ENCODE results near the gene SUSD4.

SUSD4 gene

DNA sequence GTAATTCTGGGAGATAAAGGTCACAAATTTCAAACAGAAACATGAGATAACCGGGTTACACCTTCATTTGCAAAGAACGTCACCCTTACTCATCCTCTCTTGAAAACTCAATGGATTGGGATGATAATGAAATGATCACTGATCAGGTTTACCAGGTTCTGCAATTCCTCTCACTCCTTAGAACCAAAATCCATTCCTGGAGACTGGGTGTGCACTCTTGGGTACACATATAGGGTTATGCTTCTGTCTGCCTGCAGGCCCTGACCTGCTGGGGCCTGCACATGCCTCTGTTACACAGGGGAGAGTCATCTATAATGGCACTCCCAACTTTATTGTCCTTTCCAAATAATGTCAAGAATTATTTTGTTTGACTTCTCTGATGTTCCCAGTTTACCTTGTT is 8.3 kb downstream of the SUSD4 start:
- no peak for DNase-seq (ENCODE audit: low read depth)

DNA sequence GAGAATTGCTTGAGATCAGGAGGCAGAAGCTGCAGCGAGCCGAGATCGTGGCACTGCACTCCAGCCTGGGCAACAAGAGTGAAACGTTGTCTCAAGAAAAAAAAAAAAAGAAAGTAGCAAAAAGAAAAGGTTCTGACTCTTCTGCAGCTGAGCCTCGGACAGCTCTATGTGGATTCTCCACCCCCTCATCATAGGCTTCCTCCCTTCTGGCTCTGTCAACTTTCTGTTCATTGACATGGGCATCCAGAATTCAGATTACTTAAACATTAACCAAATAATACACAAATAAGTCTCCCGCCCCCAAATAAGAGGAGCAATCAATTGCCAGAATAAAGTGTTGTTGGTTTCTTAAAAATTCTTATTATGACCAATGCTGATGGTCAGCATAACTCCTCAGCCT is 10.0 kb downstream of the SUSD4 start:
- DNase-seq (ENCODE audit: low read depth), result no peak

DNA sequence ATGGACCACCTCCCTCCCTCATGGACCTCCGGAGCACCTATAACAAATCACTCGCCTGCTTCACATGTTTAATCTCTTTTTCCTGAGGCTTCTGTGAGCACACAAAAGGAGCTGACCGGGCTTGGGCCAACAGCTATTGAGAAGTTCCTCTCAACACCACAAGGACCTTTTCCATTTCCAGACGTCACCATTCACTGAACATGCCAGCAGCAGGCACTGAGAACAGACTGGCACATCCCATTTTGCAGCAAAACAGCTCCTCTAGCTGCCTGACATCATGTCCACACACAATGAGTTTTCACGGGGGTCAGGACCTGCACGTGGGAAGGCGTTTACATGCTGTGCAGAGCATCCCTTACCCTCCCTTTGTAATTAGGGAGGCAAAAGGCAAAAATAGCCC is 11.0 kb downstream of the SUSD4 start:
- no peak for DNase-seq (ENCODE audit: low read depth)

DNA sequence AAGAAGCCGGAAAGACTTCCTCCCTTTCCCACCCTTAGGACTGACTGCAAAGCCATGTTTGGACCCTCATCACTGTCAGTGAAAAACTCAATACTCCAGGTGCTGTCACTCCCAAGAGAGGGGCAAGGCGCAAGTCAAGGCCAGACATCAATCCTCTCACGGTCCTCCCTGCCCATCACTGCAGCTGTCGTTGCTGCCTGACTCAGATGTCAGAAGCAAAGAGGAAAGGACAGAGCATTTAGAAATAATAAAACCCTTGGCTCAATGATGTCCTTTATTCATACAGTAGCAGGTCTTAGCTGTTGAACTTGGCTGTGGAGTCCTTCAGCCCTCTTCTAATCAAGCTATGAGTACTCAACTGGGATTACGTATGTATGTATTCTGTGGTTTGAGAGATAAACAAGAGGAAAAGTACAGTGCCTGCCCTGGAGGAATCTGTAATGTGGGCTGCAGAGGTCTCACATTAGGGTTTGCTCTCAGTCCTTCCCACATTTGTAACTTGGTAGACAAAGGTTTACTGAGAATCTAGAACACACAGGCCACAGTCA is 13.5 kb downstream of the SUSD4 start:
- no peak for DNase-seq (ENCODE audit: low read depth)

DNA sequence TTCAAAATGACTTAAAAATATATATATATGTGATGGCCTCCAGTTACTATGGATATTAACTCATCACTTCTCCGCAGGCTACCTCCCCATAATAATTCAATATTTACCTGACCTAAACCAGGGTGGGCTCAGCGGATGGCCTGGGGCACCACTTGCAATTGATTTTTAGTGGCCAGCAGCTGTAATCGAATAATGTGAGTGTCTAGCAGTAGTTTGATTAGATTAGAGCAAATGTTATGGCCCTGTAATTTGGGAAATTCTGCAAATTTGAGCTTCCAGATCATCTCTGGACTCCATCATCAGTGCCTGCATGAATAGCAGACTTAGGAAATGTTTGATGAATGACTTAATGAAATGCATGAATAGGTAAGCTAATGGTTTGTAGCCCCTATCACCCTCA is 14.7 kb downstream of the SUSD4 start:
- DNase-seq (ENCODE audit: low read depth), result no peak

DNA sequence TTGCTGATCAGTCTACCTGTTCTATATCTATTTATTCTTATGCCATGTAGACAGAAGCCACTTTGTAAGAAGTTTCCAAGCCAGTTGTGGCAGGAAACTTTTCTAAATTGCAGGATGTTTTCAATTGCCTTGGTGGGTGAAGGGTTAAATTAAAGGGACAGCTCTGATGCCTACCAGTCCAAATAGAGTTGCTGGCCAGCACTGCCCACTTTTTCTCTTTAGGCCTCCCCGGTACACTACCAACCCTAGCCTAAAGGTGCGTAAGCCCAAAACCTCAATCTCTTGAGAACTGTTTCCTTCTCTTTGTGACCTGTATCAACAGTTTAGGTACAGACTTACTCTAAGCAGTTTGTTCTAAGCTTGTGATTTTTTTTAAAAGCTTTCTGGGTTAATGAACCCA is 15.5 kb downstream of the SUSD4 start:
- no peak for DNase-seq (ENCODE audit: low read depth)

DNA sequence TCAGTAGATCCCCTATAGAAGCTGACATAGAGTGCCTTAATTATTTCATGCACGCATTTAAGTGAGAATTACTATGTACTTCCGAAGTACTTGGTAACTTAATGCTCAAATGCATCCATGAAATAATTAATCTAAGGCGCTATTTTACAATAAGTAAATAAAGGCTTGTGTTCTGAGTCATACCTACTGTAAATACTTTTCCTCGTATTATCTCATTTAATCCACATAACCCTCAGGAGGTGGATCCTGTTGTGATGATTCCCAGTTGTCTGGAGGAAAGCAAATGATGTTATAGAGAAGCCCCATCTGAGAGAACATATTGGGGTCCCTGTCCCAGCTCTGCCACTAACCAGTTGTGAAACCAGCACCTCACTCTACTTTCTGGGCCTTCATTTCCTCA is 16.4 kb downstream of the SUSD4 start:
- no peak for DNase-seq (ENCODE audit: low read depth)

DNA sequence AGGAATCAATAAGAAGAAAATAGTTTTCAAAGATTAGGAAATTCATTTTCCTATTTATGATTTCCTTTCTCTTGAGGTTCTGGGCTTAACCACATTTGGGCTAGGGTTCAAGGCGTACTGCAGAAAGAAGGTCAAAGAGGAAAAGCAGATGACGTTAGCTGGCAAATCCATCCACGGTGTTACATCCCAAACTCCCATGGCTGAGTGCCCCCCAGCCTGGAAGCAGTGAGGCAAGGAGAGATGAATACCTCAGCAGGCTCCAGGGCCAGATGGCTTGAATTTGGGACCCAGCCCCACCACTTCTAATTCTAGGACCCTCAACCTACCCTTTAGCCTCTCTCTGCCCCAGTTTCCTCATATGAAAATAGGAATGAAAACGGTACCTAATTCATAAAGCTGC is 17.7 kb downstream of the SUSD4 start:
- DNase-seq (ENCODE audit: low read depth), result no peak

DNA sequence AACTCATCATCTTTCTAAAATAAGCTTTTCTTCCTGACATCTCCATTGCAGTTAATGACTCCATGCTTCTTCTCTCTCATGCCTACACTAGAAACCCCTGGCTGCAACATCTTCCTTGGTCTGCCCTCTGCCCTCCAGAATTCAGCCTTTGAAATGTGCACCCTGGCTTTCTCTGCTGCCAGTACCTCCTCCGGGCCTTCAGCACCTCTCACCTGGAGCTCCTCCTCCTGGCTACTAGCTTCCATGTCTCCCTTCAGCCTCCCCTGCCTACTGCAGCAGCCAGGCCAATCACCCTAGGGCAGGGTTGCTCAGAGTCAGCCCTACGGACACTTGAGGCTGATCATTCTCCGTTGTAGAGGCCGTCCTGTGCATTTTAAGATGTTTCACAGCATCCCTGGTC is 18.3 kb downstream of the SUSD4 start:
- no peak for DNase-seq (ENCODE audit: low read depth)

DNA sequence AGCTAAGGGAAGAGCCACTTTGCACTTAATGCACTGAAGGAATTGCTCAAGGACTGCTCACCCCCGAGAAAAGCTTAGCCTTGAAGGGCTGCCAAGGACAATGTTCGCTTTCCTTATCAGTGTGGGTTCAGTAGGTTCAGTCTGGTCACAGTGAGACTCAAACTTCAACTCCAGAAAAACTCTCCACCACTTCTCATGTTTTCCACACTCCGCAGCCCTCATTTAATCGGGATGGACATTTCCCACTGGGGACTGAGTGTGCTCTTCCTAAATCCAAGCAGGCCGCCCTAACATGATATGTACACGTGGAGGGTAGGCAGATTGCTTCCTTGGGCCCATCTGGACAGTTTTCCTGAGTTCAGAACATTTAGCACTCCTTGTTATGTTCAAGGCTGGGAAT is 19.5 kb downstream of the SUSD4 start:
- DNase-seq (ENCODE audit: low read depth), result no peak

DNA sequence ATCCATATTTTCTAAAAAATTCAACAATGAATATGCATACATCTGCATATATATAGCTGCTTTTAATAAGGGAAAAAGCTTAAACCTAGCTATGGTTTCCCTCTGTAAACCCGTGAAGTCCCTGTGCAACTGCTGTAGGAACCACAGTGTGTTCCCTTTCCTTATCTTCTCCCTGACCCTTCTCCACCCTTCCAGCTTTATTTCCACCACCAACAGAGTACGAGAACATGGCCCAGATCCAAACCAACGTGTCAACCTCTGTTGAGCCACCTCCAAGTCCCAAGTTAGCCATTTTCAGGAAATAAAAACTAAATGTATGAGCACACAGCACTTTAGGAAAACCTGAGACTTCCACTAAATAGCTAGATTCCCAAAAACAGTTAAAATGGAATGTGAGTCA is 20.3 kb downstream of the SUSD4 start:
- DNase-seq (ENCODE audit: low read depth), result no peak

DNA sequence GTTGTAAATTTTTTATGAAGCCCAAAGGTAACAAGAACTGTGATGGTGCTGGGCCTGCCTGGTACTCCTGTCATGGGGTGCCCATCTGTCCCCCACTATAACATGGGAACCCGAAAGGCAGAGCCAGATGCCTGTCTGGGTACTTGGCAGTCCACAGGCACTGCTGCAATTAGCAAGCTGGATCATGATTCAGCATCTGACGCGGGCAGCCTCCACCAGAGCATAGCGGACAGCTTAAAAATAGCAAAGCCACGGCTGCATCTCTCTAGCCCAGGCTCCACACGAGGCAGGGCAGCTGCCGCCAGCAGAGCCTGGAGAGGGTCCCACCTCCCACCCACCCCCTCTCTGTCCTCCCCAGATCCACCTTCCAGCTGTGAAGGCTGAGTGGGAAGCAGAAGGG is 22.9 kb downstream of the SUSD4 start:
- DNase-seq (ENCODE audit: low read depth), result no peak

DNA sequence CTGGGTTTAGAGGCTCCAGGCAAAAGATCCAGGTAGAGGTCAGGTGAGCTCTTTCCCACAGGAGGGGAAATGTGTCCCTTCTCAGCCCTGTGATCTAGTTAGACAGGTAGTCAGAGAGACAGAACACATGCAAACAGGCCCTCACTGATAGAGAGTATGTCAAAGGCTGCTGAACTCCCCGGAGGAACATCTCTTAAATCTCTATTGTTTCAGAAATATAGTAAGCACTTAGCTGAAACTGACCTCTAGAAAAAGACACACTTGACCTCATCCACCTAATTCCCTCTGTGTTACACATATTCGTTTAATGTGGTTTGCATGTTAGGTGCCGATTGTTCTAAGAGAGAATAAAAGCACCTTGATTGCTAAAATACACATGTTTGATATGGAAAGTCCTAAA is 23.3 kb downstream of the SUSD4 start:
- DNase-seq (ENCODE audit: low read depth), result no peak

DNA sequence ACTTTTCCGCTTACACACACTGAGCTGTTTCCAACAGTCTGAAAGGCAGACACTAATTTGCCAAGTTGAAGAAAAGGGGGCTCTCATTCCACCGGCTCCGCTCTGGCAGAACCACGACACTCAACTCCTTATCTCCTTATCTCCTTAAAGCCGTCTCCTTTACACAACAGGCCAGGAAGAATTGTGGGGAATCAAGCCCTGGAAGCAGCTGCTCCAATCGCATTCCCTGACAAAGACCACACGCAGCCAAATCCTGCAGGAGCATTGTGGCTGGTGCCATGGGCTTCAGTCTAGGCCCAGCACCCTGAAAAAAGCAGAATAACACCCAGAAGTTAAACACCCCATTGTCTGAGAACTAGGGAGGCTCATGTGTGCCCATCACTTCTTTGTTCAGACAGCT is 24.1 kb downstream of the SUSD4 start:
- no peak for DNase-seq (ENCODE audit: low read depth)

DNA sequence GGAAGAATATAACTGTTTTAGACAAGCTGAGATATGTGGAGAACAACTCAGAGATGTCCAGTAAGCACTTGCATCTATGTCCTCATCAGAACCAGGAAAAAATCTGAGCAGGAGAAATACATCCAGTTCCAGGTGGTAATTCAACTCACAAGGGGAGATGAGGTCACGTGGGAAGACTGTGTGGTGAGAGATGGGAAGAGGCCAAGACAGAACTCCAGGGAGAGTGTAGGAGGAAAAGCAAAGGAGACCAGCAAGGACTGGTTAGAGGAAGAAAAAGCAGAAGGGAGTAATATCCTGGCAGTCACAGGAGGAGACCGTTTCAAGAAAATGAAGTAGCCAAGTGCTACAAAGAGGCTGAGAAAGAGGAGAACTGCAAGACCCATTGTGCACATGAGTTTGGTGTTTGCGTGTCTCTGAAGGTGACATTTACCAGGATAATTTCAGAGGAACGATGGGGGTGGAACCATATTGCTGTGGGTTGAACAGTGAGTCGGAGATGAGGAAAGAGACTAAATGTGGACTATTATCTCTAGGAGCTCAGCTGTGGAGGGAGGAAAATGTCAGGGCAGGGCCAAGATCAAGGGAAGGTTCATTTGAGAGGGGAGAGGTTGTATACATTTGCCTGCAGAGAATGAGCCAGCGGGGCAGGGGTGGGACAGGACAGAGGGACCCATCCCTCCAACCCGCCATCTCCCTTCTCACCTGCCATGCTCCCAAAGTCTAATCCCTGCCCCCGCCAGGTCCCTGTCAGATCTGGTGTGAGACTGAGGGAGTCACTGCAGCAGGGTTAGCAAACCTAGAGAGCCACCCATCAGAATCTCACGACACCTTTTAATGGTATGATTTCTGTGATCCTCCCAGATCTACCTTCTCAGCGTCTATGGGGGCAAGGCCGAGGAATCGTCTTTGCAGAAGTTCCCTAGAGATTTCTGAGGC is 24.9 kb downstream of the SUSD4 start:
- DNase-seq (ENCODE audit: low read depth), result no peak

DNA sequence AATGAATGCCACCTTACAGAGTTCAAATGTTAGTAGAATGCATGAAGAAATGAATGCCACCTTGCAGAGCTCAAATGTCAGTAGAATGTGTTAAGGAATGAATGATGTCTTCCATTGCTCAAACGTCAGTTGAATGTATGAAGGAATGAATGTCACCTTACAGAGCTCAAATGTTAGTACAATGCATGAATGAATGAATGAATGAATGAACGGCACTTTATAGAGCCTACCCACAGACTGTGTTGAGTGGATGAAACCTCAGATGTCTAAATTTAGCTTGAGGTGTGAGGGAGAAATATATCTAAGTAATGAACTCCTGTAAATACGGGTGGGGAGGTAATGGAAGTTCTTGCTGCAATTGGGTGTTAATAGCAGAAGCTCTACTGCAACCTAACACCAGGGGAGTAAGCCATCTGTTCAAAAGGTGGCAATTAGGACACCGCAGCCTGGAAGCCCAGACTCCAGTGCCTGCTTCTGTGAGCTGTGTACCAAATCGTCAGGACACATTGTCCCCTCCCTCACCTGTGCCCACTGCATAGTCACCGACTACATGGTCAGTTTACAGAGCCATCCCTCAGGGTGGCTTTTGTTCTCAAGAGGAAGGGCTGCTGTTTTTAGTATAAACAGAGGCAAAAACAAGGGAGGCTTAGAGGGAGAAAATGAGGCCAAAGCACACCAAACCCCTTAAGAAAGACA is 26.7 kb downstream of the SUSD4 start:
- DNase-seq (ENCODE audit: low read depth), result no peak

DNA sequence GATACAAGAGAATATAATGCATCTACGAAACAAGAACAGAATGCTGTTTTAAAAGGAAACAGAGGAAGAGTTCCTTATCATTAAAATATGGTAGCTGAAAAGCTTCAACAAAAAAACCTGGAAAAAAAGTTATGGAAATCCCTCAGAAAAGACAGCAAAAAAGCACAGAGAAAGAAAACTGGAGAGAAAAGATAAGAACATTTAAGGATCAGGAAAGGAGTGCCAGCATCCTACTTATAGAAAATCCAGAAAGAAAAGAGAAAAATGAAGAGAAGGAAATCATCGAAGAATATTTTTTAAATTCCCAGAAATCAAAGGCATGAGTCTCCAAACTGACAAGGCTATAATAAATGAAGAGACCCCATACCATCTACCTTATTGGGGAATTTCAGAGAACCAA is 29.8 kb downstream of the SUSD4 start:
- no peak for DNase-seq (ENCODE audit: low read depth)

DNA sequence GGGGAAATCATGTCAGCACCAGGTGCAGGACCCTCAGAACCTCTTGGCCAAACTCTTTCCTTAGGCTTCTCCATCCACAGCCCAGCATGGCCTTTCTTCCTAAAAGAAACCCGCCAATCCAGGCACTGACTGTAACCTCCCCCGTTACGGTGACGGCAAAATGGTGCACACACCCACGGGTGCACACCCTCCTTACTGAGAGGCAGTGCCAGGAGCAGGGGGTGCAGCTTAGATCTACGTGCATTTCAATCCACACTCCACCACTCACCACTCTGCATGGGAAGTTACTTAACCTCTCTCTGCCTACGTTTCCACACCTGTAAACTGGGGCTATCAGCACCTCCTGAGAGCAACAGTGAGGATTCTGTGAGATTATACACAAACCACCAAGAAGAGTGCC is 31.0 kb downstream of the SUSD4 start:
- DNase-seq (ENCODE audit: low read depth), result no peak

DNA sequence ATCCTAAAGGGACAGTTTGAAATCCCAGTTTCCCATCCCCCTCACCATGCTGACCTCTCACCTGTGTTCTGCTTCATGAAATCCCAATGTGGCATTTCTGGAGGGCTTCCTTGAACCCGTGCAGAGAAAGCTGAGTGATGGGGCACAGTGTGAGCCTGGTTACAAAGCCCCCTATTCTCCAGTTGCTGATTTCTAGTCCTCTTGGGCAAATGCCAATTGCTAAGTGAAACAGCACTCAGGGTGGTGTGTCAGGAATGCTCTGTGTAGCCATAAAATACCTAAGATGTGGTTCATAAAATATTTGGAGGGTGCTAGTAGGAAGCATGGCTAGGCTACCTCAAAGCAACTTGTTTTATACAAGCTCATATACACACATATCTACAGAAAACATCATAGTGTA is 32.0 kb downstream of the SUSD4 start:
- DNase-seq (ENCODE audit: low read depth), result no peak

DNA sequence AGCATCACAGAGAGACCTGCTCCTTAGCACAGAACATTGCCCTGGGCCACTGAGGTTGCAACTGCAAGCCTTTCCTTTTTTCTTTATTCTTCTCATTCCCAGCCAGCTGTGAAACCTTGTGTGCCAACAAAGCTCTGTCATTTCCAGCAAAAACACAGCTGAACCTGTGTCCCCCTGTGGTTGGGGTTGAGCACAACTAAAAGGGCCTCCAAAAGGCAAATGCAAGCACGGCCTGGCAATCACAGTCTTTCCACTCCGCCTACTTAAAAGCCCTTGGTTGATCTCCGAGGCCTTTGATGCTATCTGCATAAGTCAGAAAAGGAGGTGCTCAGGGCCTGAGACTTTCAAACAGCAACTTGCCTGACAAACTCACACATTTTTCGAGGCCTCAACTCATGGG is 32.7 kb downstream of the SUSD4 start:
- DNase-seq (ENCODE audit: low read depth), result no peak

DNA sequence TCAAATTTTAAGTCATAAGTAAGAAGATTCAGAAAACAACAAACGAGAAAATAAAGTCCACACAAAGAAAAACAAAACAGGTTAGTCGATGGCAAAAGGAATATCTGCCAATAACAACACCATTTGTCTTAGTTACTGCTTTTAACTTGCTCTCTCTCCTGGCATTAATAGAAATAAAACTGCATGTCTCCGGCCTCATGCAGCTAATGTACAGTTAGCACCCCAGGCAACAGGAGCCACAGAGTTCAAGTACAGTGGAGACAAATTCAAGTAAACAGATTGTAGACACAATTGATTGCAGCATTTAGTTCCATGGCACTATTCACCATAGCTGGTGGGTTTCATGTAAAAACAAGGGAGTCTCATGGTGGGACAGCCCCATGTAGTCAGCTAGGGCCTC is 33.5 kb downstream of the SUSD4 start:
- no peak for DNase-seq (ENCODE audit: low read depth)

DNA sequence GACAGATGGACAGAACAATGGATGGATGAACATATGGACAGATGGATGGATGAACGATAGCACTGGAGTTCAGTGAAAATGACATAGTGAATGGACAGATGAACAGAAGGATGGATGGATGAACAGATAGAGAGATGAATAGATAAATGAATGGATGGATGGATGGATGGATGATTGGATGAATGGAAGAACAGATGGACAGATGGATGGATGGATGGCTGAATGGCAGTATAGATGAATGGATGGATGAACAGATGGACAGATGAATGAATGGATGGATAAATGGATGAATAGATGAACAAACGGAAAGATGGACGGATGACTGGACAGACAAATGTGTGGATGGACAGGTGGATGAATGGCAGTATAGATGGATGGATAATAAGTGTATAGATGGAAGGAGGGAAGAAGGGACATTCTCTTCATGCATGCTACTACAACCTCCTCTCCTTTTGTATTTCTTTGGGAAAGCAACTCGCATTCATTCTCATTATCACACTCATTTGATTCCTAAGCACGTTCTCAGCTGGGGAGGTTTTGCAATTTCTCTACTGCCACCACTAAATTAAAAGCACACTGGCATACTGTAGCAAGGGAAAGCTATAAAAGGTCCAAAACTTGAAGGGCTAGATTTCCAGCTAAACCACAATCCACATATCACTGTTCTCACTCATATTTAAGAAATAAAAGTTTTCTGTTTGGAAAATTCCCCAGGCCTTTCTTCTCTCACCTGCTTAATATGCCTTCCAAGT is 34.1 kb downstream of the SUSD4 start:
- DNase-seq (ENCODE audit: low read depth), result no peak

DNA sequence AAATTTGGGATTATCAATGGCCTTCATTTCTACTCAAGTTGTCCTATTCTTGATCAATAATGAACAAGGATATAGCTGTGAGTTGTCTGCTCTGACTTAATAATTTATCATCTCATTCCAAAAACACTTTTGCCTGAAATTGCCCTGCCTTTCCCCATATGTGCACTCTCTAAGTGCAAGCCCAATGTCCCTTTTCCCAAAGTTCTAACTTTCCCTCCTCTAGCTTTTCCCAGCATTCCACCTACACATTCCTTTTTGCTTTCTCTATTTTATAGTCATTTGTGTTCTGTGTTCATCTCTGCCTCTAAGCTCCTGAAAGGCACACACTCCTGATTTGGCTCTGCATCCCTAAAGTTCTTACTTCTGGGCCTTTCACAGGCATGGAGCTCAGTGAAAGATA is 34.7 kb downstream of the SUSD4 start:
- no peak for DNase-seq (ENCODE audit: low read depth)
